Stimulated activated naive CD8-positive, alpha-beta T cell treated with anti-CD3 and anti-CD28 coated beads, Interleukin-15, Interleukin-2, amounts not matched to agents 100 ng/mL and 50 ng/mL, for 24 hours (primary cell): ENCODE results near the gene KPTN.

Experiments used
- H3K27ac Mint-ChIP-seq: one replicate; pipeline ENCODE4 v1.8.0; 2021; ENCODE audit warnings: mild to moderate bottlenecking, mixed read lengths
- H3K27me3 Mint-ChIP-seq: one replicate; pipeline ENCODE4 v1.8.0; 2021; ENCODE audit warnings: mixed read lengths
- H3K36me3 Mint-ChIP-seq: one replicate; pipeline ENCODE4 v1.8.0; 2021; ENCODE audit warnings: low read depth, mixed read lengths
- H3K4me1 Mint-ChIP-seq: one replicate; pipeline ENCODE4 v1.8.0; 2021; ENCODE audit warnings: low read depth, mixed read lengths
- H3K4me3 Mint-ChIP-seq: one replicate; pipeline ENCODE4 v1.8.0; 2021; ENCODE audit warnings: mild to moderate bottlenecking, mixed read lengths
- H3K9me3 Mint-ChIP-seq: one replicate; pipeline ENCODE4 v1.8.0; 2021; ENCODE audit warnings: mixed read lengths

Gene KPTN

GRCh38 chr19:47446534-47447469, 37.2 kb downstream of the KPTN start:
- Mint-ChIP-seq H3K4me3 (peak overlapping the region; percentile 36), H3K27me3 (peaks cover 70% of the 10 kb centered on the region), H3K27ac (no peak overlapping the region), H3K9me3 (no peaks in the 10 kb centered on the region), H3K4me1 (peaks cover 43% of the 10 kb centered on the region), H3K36me3 (no peaks in the 10 kb centered on the region)

GRCh38 chr19:47445937-47446402, 38.0 kb downstream of the KPTN start:
- Mint-ChIP-seq H3K4me3 (peak overlapping the region; percentile 51), H3K27ac (no peak overlapping the region)

GRCh38 chr19:47445527-47445926, 38.5 kb downstream of the KPTN start:
- no peaks in the 10 kb centered on the region for H3K9me3 Mint-ChIP-seq
- peaks cover 43% of the 10 kb centered on the region for H3K4me1 Mint-ChIP-seq
- no peaks in the 10 kb centered on the region for H3K36me3 Mint-ChIP-seq
- H3K27me3 Mint-ChIP-seq, result peaks cover 76% of the 10 kb centered on the region
- peak overlapping the region; percentile 38 for H3K27ac Mint-ChIP-seq
- H3K4me3 Mint-ChIP-seq, result peak overlapping the region; percentile 51

More at GRCh38 chr19:47445937-47446402, 38.0 kb downstream of the KPTN start:
- Mint-ChIP-seq H3K4me1 (peaks cover 43% of the 10 kb centered on the region), H3K27me3 (peaks cover 76% of the 10 kb centered on the region), H3K36me3 (no peaks in the 10 kb centered on the region), H3K9me3 (no peaks in the 10 kb centered on the region)

DNA sequence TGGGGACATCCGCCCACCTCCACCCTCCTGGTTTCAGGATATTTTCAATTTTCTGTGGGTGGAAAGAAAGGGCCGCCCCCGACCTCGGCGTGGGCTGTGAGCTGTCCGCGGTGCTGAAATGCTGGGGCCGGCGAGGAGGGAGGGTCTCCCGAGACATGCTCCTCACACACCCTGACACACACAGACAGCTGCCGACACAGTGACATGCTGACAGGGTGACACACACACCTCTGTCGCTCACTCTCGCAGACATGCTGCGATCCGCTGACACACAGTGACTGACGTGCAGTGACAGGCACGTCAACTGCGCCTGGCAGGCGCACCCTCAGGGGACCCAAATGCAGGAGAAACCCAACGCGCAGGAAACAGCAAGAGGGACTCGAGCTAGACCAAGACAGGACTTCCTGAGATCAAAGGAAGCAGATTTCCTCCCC, 39.6 kb downstream of the KPTN start:
- Mint-ChIP-seq H3K36me3 (no peaks in the 10 kb centered on the region), H3K4me3 (no peak overlapping the region), H3K9me3 (no peaks in the 10 kb centered on the region), H3K27ac (no peak overlapping the region), H3K27me3 (peaks cover 70% of the 10 kb centered on the region), H3K4me1 (peaks cover 43% of the 10 kb centered on the region)

DNA sequence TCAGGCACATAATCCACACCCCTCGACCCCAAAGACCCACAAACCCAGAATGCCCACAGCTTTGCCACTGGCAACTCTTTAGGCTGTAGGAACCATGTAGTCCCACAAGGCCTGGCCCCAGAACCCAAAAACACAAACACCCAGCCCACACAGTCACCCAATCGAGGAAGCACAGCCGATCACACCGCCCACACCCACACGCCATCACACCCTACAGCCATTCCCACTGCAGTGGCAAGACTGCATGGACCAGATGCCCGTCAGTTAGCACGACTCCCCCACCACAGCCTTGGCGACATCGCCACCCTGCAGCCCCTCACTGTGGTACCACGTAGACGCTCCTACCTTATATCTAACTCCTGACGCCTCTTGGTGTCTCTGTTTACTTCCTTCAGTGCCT, 40.7 kb downstream of the KPTN start:
- H3K27me3 Mint-ChIP-seq, result peaks cover 67% of the 10 kb centered on the region
- H3K4me1 Mint-ChIP-seq, result peaks cover 43% of the 10 kb centered on the region
- no peaks in the 10 kb centered on the region for H3K9me3 Mint-ChIP-seq
- no peak overlapping the region for H3K27ac Mint-ChIP-seq
- no peak overlapping the region for H3K4me3 Mint-ChIP-seq
- H3K36me3 Mint-ChIP-seq, result no peaks in the 10 kb centered on the region

DNA sequence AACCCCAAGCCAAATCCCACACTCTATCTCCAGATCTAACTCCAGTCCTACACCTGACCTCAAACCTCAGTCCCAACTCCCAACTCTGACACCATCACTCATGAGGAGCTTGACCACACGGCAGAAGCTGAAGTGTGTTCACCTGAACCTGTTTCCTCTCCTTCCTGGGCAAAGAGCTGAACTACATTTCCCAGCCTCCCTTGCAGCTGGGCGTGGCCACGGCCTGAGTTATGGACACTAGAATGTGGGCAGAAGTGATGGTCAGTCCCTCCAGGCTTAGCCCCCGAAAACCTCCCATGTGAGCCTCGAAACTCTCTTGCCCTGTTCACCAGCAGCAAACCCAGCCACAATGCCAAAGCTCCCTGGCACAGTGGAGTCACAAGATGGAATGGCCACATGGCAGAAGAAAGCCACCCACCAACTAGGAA, 45.2 kb downstream of the KPTN start:
- Mint-ChIP-seq H3K4me1 (peaks cover 21% of the 10 kb centered on the region), H3K4me3 (no peak overlapping the region), H3K9me3 (no peaks in the 10 kb centered on the region), H3K27ac (no peak overlapping the region), H3K36me3 (no peaks in the 10 kb centered on the region), H3K27me3 (peaks cover 60% of the 10 kb centered on the region)

DNA sequence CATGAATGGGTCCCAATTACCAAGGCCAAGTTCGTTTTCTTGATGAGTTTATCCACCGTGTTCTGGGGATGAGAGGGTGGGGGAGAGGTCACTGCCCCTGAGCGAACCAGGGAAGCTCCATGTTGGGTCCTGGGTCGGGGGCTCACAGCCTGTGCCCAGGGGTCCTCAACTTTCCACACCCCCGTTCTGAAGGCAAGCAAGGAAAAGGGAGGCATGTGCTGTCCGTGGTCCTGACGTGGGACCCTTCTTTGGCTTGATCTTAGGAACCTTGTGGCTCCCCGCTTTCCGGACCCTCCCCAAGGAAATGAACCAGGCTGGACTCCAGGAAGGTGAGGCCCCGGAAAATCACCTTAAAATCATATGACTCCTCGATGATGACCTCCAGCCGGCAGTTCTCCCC, 46.5 kb downstream of the KPTN start:
- H3K27ac Mint-ChIP-seq, result no peak overlapping the region

DNA sequence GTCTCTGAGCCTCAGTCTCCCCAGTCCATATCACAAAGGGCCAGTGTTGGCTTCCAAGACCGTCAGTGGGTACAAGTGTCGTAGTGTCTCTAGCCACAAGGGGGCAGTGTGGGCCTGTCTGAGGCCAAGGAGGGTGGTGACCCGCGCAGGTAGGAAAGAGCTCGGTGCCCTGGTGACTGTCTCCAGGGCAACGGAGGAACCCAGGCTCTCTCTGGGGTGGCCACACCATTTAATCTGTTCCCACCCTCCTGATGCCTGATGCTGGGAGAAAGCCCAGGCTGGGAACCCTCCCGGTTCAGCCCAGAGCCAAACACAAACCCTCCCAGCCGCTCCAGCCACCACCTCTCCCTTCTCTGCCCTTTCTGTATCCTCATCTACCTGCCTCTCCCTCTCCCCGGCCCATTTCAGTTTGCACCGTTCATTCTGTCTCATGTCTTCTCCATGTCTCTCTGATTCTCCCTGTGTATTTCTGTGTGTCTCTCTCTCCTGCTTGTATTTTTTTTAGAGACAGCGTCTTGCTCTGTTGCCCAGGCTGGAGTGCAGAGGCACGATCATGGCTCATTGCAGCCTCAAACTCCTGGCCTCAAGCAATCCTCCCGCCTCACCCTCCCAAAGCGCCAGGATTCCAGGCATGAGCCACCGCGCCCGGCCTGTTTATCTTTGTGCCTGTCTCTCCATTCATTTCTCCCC, 47.2 kb downstream of the KPTN start:
- no peak overlapping the region for H3K4me3 Mint-ChIP-seq
- H3K36me3 Mint-ChIP-seq, result no peaks in the 10 kb centered on the region
- no peak overlapping the region for H3K27ac Mint-ChIP-seq
- H3K27me3 Mint-ChIP-seq, result peaks cover 55% of the 10 kb centered on the region
- H3K4me1 Mint-ChIP-seq, result peaks cover 11% of the 10 kb centered on the region
- H3K9me3 Mint-ChIP-seq, result no peaks in the 10 kb centered on the region

More for the DNA sequence above, 46.5 kb downstream of the KPTN start:
- Mint-ChIP-seq H3K36me3 (no peaks in the 10 kb centered on the region), H3K4me1 (peaks cover 11% of the 10 kb centered on the region), H3K9me3 (no peaks in the 10 kb centered on the region), H3K27me3 (peaks cover 53% of the 10 kb centered on the region), H3K4me3 (no peak overlapping the region)

GRCh38 chr19:47435883-47436417, 48.1 kb downstream of the KPTN start:
- H3K9me3 Mint-ChIP-seq, result no peaks in the 10 kb centered on the region
- H3K36me3 Mint-ChIP-seq, result no peaks in the 10 kb centered on the region
- no peak overlapping the region for H3K27ac Mint-ChIP-seq
- no peak overlapping the region for H3K4me3 Mint-ChIP-seq
- H3K27me3 Mint-ChIP-seq, result peaks cover 53% of the 10 kb centered on the region
- H3K4me1 Mint-ChIP-seq, result peaks cover 11% of the 10 kb centered on the region

DNA sequence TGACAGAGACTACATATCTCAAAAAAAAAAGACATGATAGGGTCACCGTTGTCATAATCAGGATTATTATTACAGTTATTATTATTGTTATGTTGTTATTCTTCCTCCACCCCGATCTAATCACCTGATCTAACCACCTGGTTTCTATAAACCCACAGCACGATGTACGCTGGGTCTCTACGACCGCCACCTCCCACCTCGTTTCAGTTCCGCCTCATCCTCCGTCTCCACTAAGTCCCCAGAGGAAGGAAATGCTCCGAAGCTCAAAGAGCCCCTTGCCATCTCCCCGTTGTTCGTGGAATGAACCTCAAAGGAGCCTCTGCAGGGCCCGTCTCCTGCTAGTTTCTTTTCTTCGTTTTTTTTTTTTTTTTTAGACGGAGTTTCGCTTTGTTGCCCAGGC, 48.8 kb downstream of the KPTN start:
- peaks cover 58% of the 10 kb centered on the region for H3K27me3 Mint-ChIP-seq
- H3K27ac Mint-ChIP-seq, result no peak overlapping the region
- no peak overlapping the region for H3K4me3 Mint-ChIP-seq
- H3K36me3 Mint-ChIP-seq, result no peaks in the 10 kb centered on the region
- peaks cover 17% of the 10 kb centered on the region for H3K4me1 Mint-ChIP-seq
- H3K9me3 Mint-ChIP-seq, result no peaks in the 10 kb centered on the region

DNA sequence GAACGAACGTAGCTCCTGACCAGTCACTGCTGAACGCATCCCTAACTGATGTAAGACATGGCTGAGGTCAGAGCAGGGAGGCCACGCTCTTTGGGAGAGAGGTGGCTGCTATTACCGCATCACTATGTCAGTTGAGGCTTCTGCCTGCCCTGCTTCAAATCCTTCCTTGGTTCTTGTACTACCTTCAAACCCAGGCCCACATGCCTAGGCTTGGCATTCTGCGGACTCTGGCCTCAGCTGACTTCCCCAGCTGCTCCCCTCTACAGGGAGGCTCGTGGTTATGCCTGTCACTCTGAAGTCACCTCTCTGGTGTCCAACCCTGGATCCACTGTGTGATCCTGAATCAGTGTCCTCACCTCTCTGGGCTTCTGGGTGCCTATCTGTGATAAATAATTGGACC, 49.9 kb downstream of the KPTN start:
- Mint-ChIP-seq H3K36me3 (no peaks in the 10 kb centered on the region), H3K4me3 (no peak overlapping the region), H3K27me3 (peaks cover 60% of the 10 kb centered on the region), H3K9me3 (no peaks in the 10 kb centered on the region), H3K27ac (no peak overlapping the region), H3K4me1 (peaks cover 26% of the 10 kb centered on the region)

- Mint-ChIP-seq H3K27ac (no peak overlapping the region), H3K4me3 (no peak overlapping the region), H3K4me1 (peaks cover 28% of the 10 kb centered on the region), H3K9me3 (no peaks in the 10 kb centered on the region), H3K36me3 (no peaks in the 10 kb centered on the region), H3K27me3 (peaks cover 52% of the 10 kb centered on the region)
These were observed 50.9 kb downstream of the KPTN start for GRCh38 chr19:47433121-47433520.

GRCh38 chr19:47432499-47432898, 51.5 kb downstream of the KPTN start:
- Mint-ChIP-seq H3K36me3 (no peaks in the 10 kb centered on the region), H3K27me3 (peaks cover 47% of the 10 kb centered on the region), H3K27ac (no peak overlapping the region), H3K4me3 (no peak overlapping the region), H3K9me3 (no peaks in the 10 kb centered on the region), H3K4me1 (peaks cover 28% of the 10 kb centered on the region)

GRCh38 chr19:47432091-47432490, 51.9 kb downstream of the KPTN start:
- Mint-ChIP-seq H3K9me3 (no peaks in the 10 kb centered on the region), H3K36me3 (no peaks in the 10 kb centered on the region), H3K27ac (no peak overlapping the region), H3K27me3 (peaks cover 46% of the 10 kb centered on the region), H3K4me1 (peaks cover 26% of the 10 kb centered on the region), H3K4me3 (no peak overlapping the region)
